Colonic mucosa (tissue), 4 donors: ENCODE measurements around the gene KRTAP5-5. TPM values are rescaled to one million over a fixed set of nuclear protein-coding genes. Genes with fewer than 3 reads are reported as not detected.
"Not testable (repeated sequence)": the region's sequence is repeated elsewhere in the genome, so short reads cannot be mapped to it uniquely, and the experiment has no call there.

Experiments
- DNase-seq: peaks from one replicate; pipeline ENCODE4 v3.0.0-alpha.2; 2020
- H3K27ac ChIP-seq: fragments of 200-600 bp; one replicate; pipeline ENCODE4 v1.8.0; 2021
- H3K27me3 ChIP-seq: fragments of 200-600 bp; one replicate; pipeline ENCODE4 v1.8.0; 2021
- H3K36me3 ChIP-seq: fragments of 200-600 bp; one replicate; pipeline ENCODE4 v1.8.0; 2021
- H3K4me1 ChIP-seq: fragments of 200-600 bp; one replicate; pipeline ENCODE4 v1.8.0; 2021; ENCODE audit warnings: mild to moderate bottlenecking
- H3K4me3 ChIP-seq: fragments of 200-600 bp; one replicate; pipeline ENCODE4 v1.8.0; 2021
- H3K9ac ChIP-seq, 2 donors: one replicate each; pipeline ENCODE4 v1.7.0; 2013; ENCODE audit warnings: control low read depth in 2 of 2, low read depth in 2 of 2, low read length in 2 of 2
- H3K9me3 ChIP-seq: fragments of 200-600 bp; one replicate; pipeline ENCODE4 v1.8.0; 2021
- CTCF ChIP-seq: fragments of 200-600 bp; IDR thresholded peaks from one replicate; pipeline ENCODE4 v1.8.0; 2022; ENCODE audit warnings: antibody characterized with exemption, mild to moderate bottlenecking
- intact Hi-C: fragments of 100-400 bp; cut with DNase I; formaldehyde crosslinking; loops from one replicate; pipeline ENCODE4 v1.14.1; 2022
- total RNA-seq, 2 donors: library from RNA; stranded (reverse); fragmentation: NEBNext Ultra II Directional in 1 of 2; extraction: Animal tissue kit (Norgen Biotek cat#: 25700) in 1 of 2; gene quantifications; one replicate each; pipeline ENCODE4 v1.2.1, GENCODE V29; 2021
- donor health status: healthy.
- donor health status: DM: no; HTN: no; CAD: no.
- donor health status: DM: no; HTN: no; CAD: no.

KRTAP5-5 gene
- total RNA-seq, 2 donors from 2014 or later, result not detected

- Histone ChIP-seq H3K36me3 (no peaks in the 10 kb centered on the region), H3K4me1 (no peaks in the 10 kb centered on the region), H3K9me3 (no peaks in the 10 kb centered on the region), H3K9ac (no peak overlapping the region), H3K27ac (no peak overlapping the region), H3K4me3 (no peak overlapping the region), H3K27me3 (no peaks in the 10 kb centered on the region)
- DNase-seq, result no peak
- intact Hi-C loops, result no loop called here
- TF ChIP-seq CTCF, result no peak
These were observed 30.8 kb upstream of the KRTAP5-5 start for GRCh38 chr11:1598816-1599215.

DNA sequence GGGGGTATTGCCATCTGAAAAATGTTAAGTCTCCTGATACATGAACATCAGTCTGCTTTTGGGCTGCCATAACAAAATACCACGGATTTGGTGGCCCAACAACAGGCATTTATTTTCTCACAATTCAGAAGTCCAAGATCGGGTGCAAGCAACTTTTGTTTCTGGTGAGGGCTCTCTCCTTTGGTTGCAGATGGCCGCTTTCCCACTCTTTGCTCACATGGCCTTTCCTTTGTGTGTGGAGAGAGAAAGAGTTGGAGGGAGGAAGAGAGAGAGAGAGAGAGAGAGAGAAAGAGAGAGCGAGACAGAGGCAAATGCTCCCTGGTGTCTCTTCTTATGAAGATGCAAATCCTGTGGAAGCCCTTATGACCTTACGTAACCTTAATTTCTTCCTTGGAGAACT, 28.9 kb upstream of the KRTAP5-5 start:
- no peak overlapping the region for H3K4me3 ChIP-seq
- intact Hi-C loops, result no loop called here
- H3K4me1 ChIP-seq, result no peaks in the 10 kb centered on the region
- H3K9me3 ChIP-seq, result no peaks in the 10 kb centered on the region
- no peaks in the 10 kb centered on the region for H3K36me3 ChIP-seq
- H3K27me3 ChIP-seq, result no peaks in the 10 kb centered on the region
- DNase-seq, result no peak
- no peak overlapping the region for H3K27ac ChIP-seq
- H3K9ac ChIP-seq, result no peak overlapping the region
- no peak for TF ChIP-seq CTCF

DNA sequence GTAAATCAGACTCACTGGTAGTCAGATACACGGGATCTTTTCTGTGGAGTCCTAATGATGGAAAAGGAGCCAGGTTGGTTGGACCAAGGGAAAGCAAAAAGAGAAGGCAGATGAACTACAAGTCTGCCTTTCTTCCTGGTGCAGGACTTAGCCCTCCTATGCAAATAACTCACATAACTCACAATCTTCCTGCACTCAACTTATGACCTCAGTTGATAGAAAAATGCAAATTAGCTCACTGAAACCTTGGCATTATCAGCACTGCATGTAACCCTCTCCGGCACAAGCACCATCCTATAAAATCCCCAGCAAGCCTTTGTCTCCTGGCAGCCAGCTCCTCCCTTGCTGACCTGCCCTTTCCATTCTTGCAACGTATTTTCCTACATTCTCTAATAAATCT, 27.9 kb upstream of the KRTAP5-5 start:
- H3K36me3 ChIP-seq, H3K27me3 ChIP-seq, intact Hi-C loops, H3K9me3 ChIP-seq, H3K9ac ChIP-seq, H3K4me1 ChIP-seq, DNase-seq, H3K4me3 ChIP-seq, H3K27ac ChIP-seq: not testable (repeated sequence)

DNA sequence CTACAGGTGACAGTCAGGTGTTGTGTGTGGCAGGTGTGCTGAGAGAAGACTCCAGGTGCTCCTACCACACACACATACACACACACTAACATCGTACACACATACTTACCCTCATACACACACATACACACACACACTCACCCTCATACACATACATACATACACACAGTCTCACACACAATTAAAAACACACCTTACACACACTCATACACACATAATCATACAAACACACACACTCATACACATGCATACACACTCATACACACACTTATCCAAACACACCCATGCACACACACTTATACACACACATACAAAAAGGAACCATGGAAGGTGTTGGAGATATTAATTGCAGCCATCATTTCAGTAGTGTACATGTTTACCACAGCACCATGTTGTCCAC, 25.9 kb upstream of the KRTAP5-5 start:
- DNase-seq, result no peak
- H3K27ac ChIP-seq, result no peak overlapping the region
- H3K4me1 ChIP-seq, result no peaks in the 10 kb centered on the region
- no peak for TF ChIP-seq CTCF
- intact Hi-C loops, result no loop called here
- no peaks in the 10 kb centered on the region for H3K9me3 ChIP-seq
- no peak overlapping the region for H3K9ac ChIP-seq
- H3K36me3 ChIP-seq, result no peaks in the 10 kb centered on the region
- no peak overlapping the region for H3K4me3 ChIP-seq
- H3K27me3 ChIP-seq, result no peaks in the 10 kb centered on the region

DNA sequence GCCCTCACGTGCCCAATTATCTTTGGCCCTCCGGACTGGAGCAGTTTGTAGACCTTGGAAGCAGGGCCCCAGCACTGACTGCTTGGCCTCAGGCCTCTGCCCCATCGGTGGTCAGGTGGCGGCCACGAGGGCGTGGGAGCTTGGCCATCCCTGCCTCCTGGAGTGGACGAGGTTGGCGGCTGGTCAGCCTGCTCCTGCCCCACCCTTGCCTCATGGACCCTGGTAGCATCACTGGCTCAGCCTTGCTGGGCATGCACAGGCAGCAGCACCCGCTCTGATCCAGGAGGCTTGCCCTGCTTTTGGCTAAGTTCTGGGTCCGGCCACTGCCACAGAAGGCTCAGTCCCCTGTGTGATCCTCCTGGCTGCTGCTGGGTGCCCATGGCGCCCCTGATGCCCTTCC, 25.4 kb upstream of the KRTAP5-5 start:
- H3K9me3 ChIP-seq, result no peaks in the 10 kb centered on the region
- no peaks in the 10 kb centered on the region for H3K27me3 ChIP-seq
- intact Hi-C loops, result no loop called here
- no peak for TF ChIP-seq CTCF
- no peak for DNase-seq
- H3K4me1 ChIP-seq, result no peaks in the 10 kb centered on the region
- no peak overlapping the region for H3K9ac ChIP-seq
- H3K4me3 ChIP-seq, result no peak overlapping the region
- H3K27ac ChIP-seq, result no peak overlapping the region
- no peaks in the 10 kb centered on the region for H3K36me3 ChIP-seq

- H3K9me3 ChIP-seq, result no peaks in the 10 kb centered on the region
- no peaks in the 10 kb centered on the region for H3K36me3 ChIP-seq
- H3K27ac ChIP-seq, result no peak overlapping the region
- H3K4me1 ChIP-seq, result no peaks in the 10 kb centered on the region
- no peak for DNase-seq
- no peaks in the 10 kb centered on the region for H3K27me3 ChIP-seq
- no peak for TF ChIP-seq CTCF
- intact Hi-C loops, result no loop called here
- H3K4me3 ChIP-seq, result no peak overlapping the region
- no peak overlapping the region for H3K9ac ChIP-seq
These were observed 24.9 kb upstream of the KRTAP5-5 start for GRCh38 chr11:1604711-1605110.

DNA sequence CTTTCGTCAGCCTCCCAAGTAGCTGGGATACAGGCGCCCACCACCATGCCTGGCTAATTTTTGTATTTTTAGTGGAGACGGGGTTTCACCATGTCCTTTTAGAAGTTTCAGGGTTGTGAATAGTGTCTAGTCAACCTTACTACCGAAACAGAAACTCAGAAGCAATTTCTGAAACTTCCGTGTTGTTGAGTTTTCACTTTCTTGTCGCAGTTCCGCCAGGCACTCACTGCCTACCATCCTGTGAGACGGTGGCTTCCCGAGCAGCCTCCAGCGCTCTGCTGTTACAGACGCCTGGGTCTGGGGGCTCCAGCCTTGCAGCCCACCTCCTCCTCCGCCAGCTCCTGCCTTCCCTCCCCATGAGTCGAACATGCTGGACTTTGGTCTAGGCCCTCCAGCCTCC, 23.7 kb upstream of the KRTAP5-5 start:
- H3K9ac ChIP-seq, H3K9me3 ChIP-seq, H3K27ac ChIP-seq, DNase-seq, H3K4me3 ChIP-seq, H3K36me3 ChIP-seq, H3K27me3 ChIP-seq, intact Hi-C loops, H3K4me1 ChIP-seq: not testable (repeated sequence)

GRCh38 chr11:1607156-1607845, 22.3 kb upstream of the KRTAP5-5 start:
- H3K4me3 ChIP-seq, intact Hi-C loops, DNase-seq, H3K27me3 ChIP-seq, H3K9ac ChIP-seq, H3K36me3 ChIP-seq, H3K4me1 ChIP-seq, H3K9me3 ChIP-seq, H3K27ac ChIP-seq: not testable (repeated sequence)

GRCh38 chr11:1607901-1608300, 21.7 kb upstream of the KRTAP5-5 start:
- H3K27ac ChIP-seq, DNase-seq, H3K4me1 ChIP-seq, H3K36me3 ChIP-seq, intact Hi-C loops, H3K9me3 ChIP-seq, H3K27me3 ChIP-seq, H3K4me3 ChIP-seq, H3K9ac ChIP-seq: not testable (repeated sequence)
